DND-41 (cell line): ENCODE data around the gene CPLX1.

Experiments used
- EZH2 ChIP-seq: IDR thresholded peaks from 3 replicates; pipeline ENCODE4 v1.6.1; 2012; ENCODE audit warnings: borderline replicate concordance, low read depth, mild to moderate bottlenecking, moderate library complexity, low read length, inconsistent platforms; ENCODE audit not compliant: severe bottlenecking
- TF ChIP-seq, protein P1 (sequence below): IDR thresholded peaks from 2 replicates; pipeline ENCODE4 v1.5.1; 2012; ENCODE audit warnings: borderline replicate concordance, low read length, moderate library complexity, mild to moderate bottlenecking; ENCODE audit not compliant: poor library complexity, severe bottlenecking; ENCODE audit errors: extremely low read depth

DNA sequence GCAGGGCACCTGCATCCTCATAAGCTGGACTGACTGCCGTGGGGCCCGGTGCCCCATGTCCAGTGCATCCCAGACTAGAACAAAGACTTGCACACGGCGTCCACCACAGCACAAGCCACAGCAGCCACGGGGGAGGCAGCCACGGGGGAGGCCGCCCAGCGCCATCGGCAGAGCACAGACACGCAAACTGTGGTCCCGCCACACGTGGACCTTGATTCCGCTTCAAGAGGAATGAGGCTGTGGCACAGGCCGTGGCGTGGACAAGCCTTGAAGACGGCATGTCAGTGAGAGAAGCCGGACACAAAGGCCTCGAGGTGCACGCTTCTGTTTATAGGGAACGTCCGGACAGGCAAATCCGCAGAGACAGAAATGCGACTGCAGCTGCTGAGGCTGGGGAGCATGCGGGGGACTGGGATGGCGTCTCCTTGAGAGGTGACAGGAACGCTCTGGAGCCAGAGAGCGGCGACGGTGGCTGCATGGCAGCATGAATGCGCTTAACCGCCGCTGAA lies 10.1 kb upstream of the CPLX1 start:
- TF ChIP-seq, protein P1, sequence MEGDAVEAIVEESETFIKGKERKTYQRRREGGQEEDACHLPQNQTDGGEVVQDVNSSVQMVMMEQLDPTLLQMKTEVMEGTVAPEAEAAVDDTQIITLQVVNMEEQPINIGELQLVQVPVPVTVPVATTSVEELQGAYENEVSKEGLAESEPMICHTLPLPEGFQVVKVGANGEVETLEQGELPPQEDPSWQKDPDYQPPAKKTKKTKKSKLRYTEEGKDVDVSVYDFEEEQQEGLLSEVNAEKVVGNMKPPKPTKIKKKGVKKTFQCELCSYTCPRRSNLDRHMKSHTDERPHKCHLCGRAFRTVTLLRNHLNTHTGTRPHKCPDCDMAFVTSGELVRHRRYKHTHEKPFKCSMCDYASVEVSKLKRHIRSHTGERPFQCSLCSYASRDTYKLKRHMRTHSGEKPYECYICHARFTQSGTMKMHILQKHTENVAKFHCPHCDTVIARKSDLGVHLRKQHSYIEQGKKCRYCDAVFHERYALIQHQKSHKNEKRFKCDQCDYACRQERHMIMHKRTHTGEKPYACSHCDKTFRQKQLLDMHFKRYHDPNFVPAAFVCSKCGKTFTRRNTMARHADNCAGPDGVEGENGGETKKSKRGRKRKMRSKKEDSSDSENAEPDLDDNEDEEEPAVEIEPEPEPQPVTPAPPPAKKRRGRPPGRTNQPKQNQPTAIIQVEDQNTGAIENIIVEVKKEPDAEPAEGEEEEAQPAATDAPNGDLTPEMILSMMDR = no peak
- TF ChIP-seq EZH2 = no peak
